Parathyroid adenoma (tissue), 2 donors: ENCODE results near the gene SELENOI.
"Not testable (repeated sequence)": the region's sequence is repeated elsewhere in the genome, so short reads cannot be mapped to it uniquely, and the experiment has no call there.

ENCODE experiments used
- H2AFZ ChIP-seq: fragments of 300-600 bp; sonication (generic); one replicate; pipeline ENCODE4 v1.7.0; 2017; ENCODE audit warnings: antibody characterized with exemption, mild to moderate bottlenecking
- H3K27ac ChIP-seq: fragments of 300-600 bp; sonication (generic); one replicate; pipeline ENCODE4 v1.7.0; 2017
- H3K27me3 ChIP-seq: fragments of 300-600 bp; sonication (generic); one replicate; pipeline ENCODE4 v1.7.0; 2017; ENCODE audit warnings: low read length; ENCODE audit not compliant: control insufficient read depth, insufficient read depth
- H3K36me3 ChIP-seq: fragments of 300-600 bp; sonication (generic); one replicate; pipeline ENCODE4 v1.7.0; 2017; ENCODE audit warnings: low read length; ENCODE audit not compliant: control insufficient read depth, insufficient read depth
- H3K4me1 ChIP-seq: fragments of 300-600 bp; sonication (generic); one replicate; pipeline ENCODE4 v1.7.0; 2017; ENCODE audit warnings: control low read depth
- H3K4me2 ChIP-seq: fragments of 300-600 bp; sonication (generic); one replicate; pipeline ENCODE4 v1.7.0; 2017; ENCODE audit warnings: low read length
- H3K4me3 ChIP-seq: fragments of 300-600 bp; sonication (generic); one replicate; pipeline ENCODE4 v1.7.0; 2017; ENCODE audit warnings: low read depth, low read length
- H3K79me2 ChIP-seq: fragments of 300-600 bp; sonication (generic); one replicate; pipeline ENCODE4 v1.7.0; 2017; ENCODE audit warnings: control low read depth
- H3K9ac ChIP-seq: fragments of 300-600 bp; sonication (generic); one replicate; pipeline ENCODE4 v1.7.0; 2017; ENCODE audit warnings: mild to moderate bottlenecking
- H3K9me3 ChIP-seq: fragments of 300-600 bp; sonication (generic); one replicate; pipeline ENCODE4 v1.7.0; 2017; ENCODE audit warnings: low read length; ENCODE audit not compliant: control insufficient read depth
- CTCF ChIP-seq: fragments of 300-600 bp; sonication (generic); IDR thresholded peaks from one replicate; pipeline ENCODE4 v1.7.0; 2017; ENCODE audit warnings: antibody characterized with exemption, mild to moderate bottlenecking
- donor health status: primary hyperparathyroidism.

The SELENOI gene

DNA sequence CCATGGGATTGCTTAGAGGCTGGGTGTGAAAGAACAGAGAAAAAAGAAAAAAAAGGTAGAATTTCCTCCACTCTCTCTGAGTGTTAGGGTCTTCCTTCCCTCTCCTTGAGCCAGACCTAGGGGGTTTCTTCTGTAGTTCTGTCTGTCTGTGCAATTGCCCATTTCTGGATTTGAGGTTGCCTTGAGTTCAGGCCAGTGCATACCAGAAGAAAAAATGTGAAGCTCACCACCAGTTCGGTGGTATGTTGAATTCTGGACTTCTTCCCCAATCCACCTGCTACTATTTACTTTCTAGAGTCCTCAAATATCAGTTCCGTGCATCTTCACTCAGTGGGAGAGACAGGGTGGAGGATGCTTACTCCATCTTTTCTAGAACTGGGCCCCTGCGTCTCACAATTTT is 15.3 kb upstream of the SELENOI start:
- Histone ChIP-seq H3K36me3 (no peaks in the 10 kb centered on the region), H3K27ac (no peak overlapping the region), H3K9me3 (no peaks in the 10 kb centered on the region), H3K4me3 (no peak overlapping the region), H3K9ac (no peak overlapping the region), H2AFZ (no peak overlapping the region), H3K4me1 (no peaks in the 10 kb centered on the region), H3K27me3 (no peaks in the 10 kb centered on the region), H3K79me2 (no peaks in the 10 kb centered on the region), H3K4me2 (no peak overlapping the region)
- TF ChIP-seq CTCF = no peak

GRCh38 chr2:26331321-26331720 is 14.6 kb upstream of the SELENOI start:
- not testable (repeated sequence) for H3K9ac ChIP-seq, H2AFZ ChIP-seq, H3K9me3 ChIP-seq, H3K4me2 ChIP-seq, H3K27ac ChIP-seq, H3K27me3 ChIP-seq, H3K36me3 ChIP-seq, H3K4me1 ChIP-seq, H3K79me2 ChIP-seq, H3K4me3 ChIP-seq

GRCh38 chr2:26333293-26333692 is 12.7 kb upstream of the SELENOI start:
- H3K27ac ChIP-seq = no peak overlapping the region

GRCh38 chr2:26335231-26335630 is 10.7 kb upstream of the SELENOI start:
- Histone ChIP-seq H3K27ac (no peak overlapping the region), H3K9me3 (no peaks in the 10 kb centered on the region), H3K27me3 (no peaks in the 10 kb centered on the region), H3K4me2 (no peak overlapping the region), H3K36me3 (no peaks in the 10 kb centered on the region), H2AFZ (no peak overlapping the region), H3K4me3 (no peak overlapping the region), H3K79me2 (no peaks in the 10 kb centered on the region), H3K9ac (no peak overlapping the region), H3K4me1 (peaks cover 4% of the 10 kb centered on the region)
- TF ChIP-seq CTCF = no peak

More at GRCh38 chr2:26333293-26333692, 12.7 kb upstream of the SELENOI start:
- no peak overlapping the region for H3K4me2 ChIP-seq
- H3K79me2 ChIP-seq = no peaks in the 10 kb centered on the region
- H3K4me3 ChIP-seq = no peak overlapping the region
- no peak overlapping the region for H2AFZ ChIP-seq
- no peak overlapping the region for H3K9ac ChIP-seq
- no peaks in the 10 kb centered on the region for H3K36me3 ChIP-seq
- H3K4me1 ChIP-seq = peaks cover 4% of the 10 kb centered on the region
- H3K27me3 ChIP-seq = no peaks in the 10 kb centered on the region
- H3K9me3 ChIP-seq = no peaks in the 10 kb centered on the region
- TF ChIP-seq CTCF = no peak

- H3K4me2 ChIP-seq = no peak overlapping the region
Observed at GRCh38 chr2:26336719-26337118, 9.2 kb upstream of the SELENOI start.

More at GRCh38 chr2:26336719-26337118, 9.2 kb upstream of the SELENOI start:
- Histone ChIP-seq H3K4me1 (peaks cover 4% of the 10 kb centered on the region), H3K36me3 (no peaks in the 10 kb centered on the region), H3K27ac (no peak overlapping the region), H2AFZ (peak overlapping the region; percentile 36), H3K4me3 (no peak overlapping the region), H3K79me2 (no peaks in the 10 kb centered on the region), H3K9ac (no peak overlapping the region), H3K9me3 (no peaks in the 10 kb centered on the region), H3K27me3 (no peaks in the 10 kb centered on the region)
- no peak for TF ChIP-seq CTCF
